ENCODE measurements around the gene FBLN7. TPM values are rescaled to one million over a fixed set of nuclear protein-coding genes. Genes with fewer than 3 reads are reported as not detected.

The FBLN7 gene
- total RNA-seq, 2 donors from 2014 or later = 4.0 to 8.7 TPM

GRCh38 chr2:112155331-112156151 is 17.4 kb downstream of the FBLN7 start:
- no peak for DNase-seq
- no peaks in the 10 kb centered on the region for H3K27me3 ChIP-seq (ENCODE audit: control insufficient read depth, insufficient read depth, low read length, poor library complexity, severe bottlenecking)
- Mint-ChIP-seq H3K27me3 (ENCODE audit: insufficient read depth) (no peaks in the 10 kb centered on the region), H3K36me3 (ENCODE audit: low read depth) (no peaks in the 10 kb centered on the region), H3K4me3 (no peak overlapping the region), H3K9me3 (no peaks in the 10 kb centered on the region), H3K27ac (no peak overlapping the region), H3K4me1 (no peaks in the 10 kb centered on the region)
- H3K9me3 ChIP-seq (ENCODE audit: control insufficient read depth, low read length) = no peaks in the 10 kb centered on the region
- H3K36me3 ChIP-seq (ENCODE audit: control insufficient read depth, insufficient read depth, low read length) = no peaks in the 10 kb centered on the region
- H3K4me3 ChIP-seq (ENCODE audit: low read length) = no peak overlapping the region
- TF ChIP-seq, protein P1, sequence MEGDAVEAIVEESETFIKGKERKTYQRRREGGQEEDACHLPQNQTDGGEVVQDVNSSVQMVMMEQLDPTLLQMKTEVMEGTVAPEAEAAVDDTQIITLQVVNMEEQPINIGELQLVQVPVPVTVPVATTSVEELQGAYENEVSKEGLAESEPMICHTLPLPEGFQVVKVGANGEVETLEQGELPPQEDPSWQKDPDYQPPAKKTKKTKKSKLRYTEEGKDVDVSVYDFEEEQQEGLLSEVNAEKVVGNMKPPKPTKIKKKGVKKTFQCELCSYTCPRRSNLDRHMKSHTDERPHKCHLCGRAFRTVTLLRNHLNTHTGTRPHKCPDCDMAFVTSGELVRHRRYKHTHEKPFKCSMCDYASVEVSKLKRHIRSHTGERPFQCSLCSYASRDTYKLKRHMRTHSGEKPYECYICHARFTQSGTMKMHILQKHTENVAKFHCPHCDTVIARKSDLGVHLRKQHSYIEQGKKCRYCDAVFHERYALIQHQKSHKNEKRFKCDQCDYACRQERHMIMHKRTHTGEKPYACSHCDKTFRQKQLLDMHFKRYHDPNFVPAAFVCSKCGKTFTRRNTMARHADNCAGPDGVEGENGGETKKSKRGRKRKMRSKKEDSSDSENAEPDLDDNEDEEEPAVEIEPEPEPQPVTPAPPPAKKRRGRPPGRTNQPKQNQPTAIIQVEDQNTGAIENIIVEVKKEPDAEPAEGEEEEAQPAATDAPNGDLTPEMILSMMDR (conservative IDR thresholded peaks at IDR 0.05) = no peak
- WGBS, 2 experiments (ENCODE audit: insufficient coverage in 1 of 2, insufficient read length in 1 of 2) = 92% methylated on average over 22 to 27 of the region's 27 CpGs
- no peaks in the 10 kb centered on the region for H3K4me1 ChIP-seq (ENCODE audit: control insufficient read depth, insufficient read depth, low read length)
- H3K27ac ChIP-seq (ENCODE audit: low read depth, low read length) = no peak overlapping the region
- H3K9ac ChIP-seq (ENCODE audit: extremely low read depth, low read length, poor library complexity, severe bottlenecking) = no peak overlapping the region

GRCh38 chr2:112156152-112156986 is 18.2 kb downstream of the FBLN7 start:
- no peak for DNase-seq
- Mint-ChIP-seq H3K27me3 (ENCODE audit: insufficient read depth) (no peaks in the 10 kb centered on the region), H3K36me3 (ENCODE audit: low read depth) (no peaks in the 10 kb centered on the region), H3K4me1 (no peaks in the 10 kb centered on the region), H3K27ac (no peak overlapping the region), H3K4me3 (no peak overlapping the region), H3K9me3 (no peaks in the 10 kb centered on the region)
- no peak overlapping the region for H3K9ac ChIP-seq (ENCODE audit: extremely low read depth, low read length, poor library complexity, severe bottlenecking)
- H3K4me3 ChIP-seq (ENCODE audit: low read length) = no peak overlapping the region
- no peaks in the 10 kb centered on the region for H3K4me1 ChIP-seq (ENCODE audit: control insufficient read depth, insufficient read depth, low read length)
- TF ChIP-seq, protein P1 (conservative IDR thresholded peaks at IDR 0.05) = no peak
- no peak overlapping the region for H3K27ac ChIP-seq (ENCODE audit: low read depth, low read length)
- H3K27me3 ChIP-seq (ENCODE audit: control insufficient read depth, insufficient read depth, low read length, poor library complexity, severe bottlenecking) = no peaks in the 10 kb centered on the region
- H3K9me3 ChIP-seq (ENCODE audit: control insufficient read depth, low read length) = no peaks in the 10 kb centered on the region
- WGBS, 2 experiments (ENCODE audit: insufficient coverage in 1 of 2, insufficient read length in 1 of 2) = 84 to 88% methylated on average over 13 to 21 of the region's 21 CpGs
- no peaks in the 10 kb centered on the region for H3K36me3 ChIP-seq (ENCODE audit: control insufficient read depth, insufficient read depth, low read length)

- H3K4me1 Mint-ChIP-seq = no peaks in the 10 kb centered on the region
- H3K9me3 Mint-ChIP-seq = no peaks in the 10 kb centered on the region
- no peak for DNase-seq
- WGBS, 2 experiments (ENCODE audit: insufficient coverage in 1 of 2, insufficient read length in 1 of 2) = 56 to 75% methylated on average over 2 to 3 of the region's 3 CpGs
- TF ChIP-seq, protein P1 (conservative IDR thresholded peaks at IDR 0.05) = no peak
- no peaks in the 10 kb centered on the region for H3K36me3 Mint-ChIP-seq (ENCODE audit: low read depth)
- H3K36me3 ChIP-seq (ENCODE audit: control insufficient read depth, insufficient read depth, low read length) = no peaks in the 10 kb centered on the region
- H3K27me3 Mint-ChIP-seq (ENCODE audit: insufficient read depth) = no peaks in the 10 kb centered on the region
- H3K27ac Mint-ChIP-seq = no peak overlapping the region
- no peaks in the 10 kb centered on the region for H3K9me3 ChIP-seq (ENCODE audit: control insufficient read depth, low read length)
- no peak overlapping the region for H3K27ac ChIP-seq (ENCODE audit: low read depth, low read length)
- H3K27me3 ChIP-seq (ENCODE audit: control insufficient read depth, insufficient read depth, low read length, poor library complexity, severe bottlenecking) = no peaks in the 10 kb centered on the region
- H3K4me3 Mint-ChIP-seq = no peak overlapping the region
- H3K4me3 ChIP-seq (ENCODE audit: low read length) = no peak overlapping the region
- H3K9ac ChIP-seq (ENCODE audit: extremely low read depth, low read length, poor library complexity, severe bottlenecking) = no peak overlapping the region
- H3K4me1 ChIP-seq (ENCODE audit: control insufficient read depth, insufficient read depth, low read length) = no peaks in the 10 kb centered on the region
Measured at GRCh38 chr2:112157472-112157871, 19.3 kb downstream of the FBLN7 start.

Data from endodermal cell (in vitro differentiated cells).